Measurements from ENCODE around the gene OBSCN. TPM values are rescaled to one million over a fixed set of nuclear protein-coding genes. Genes with fewer than 3 reads are reported as not detected.
A peak's percentile ranks its signal among the peaks of the same experiment; 100 is the strongest.

OBSCN gene
- total and polyA plus RNA-seq, 7 donors: 0.92 to 21.0 (median 13.1) TPM

DNA sequence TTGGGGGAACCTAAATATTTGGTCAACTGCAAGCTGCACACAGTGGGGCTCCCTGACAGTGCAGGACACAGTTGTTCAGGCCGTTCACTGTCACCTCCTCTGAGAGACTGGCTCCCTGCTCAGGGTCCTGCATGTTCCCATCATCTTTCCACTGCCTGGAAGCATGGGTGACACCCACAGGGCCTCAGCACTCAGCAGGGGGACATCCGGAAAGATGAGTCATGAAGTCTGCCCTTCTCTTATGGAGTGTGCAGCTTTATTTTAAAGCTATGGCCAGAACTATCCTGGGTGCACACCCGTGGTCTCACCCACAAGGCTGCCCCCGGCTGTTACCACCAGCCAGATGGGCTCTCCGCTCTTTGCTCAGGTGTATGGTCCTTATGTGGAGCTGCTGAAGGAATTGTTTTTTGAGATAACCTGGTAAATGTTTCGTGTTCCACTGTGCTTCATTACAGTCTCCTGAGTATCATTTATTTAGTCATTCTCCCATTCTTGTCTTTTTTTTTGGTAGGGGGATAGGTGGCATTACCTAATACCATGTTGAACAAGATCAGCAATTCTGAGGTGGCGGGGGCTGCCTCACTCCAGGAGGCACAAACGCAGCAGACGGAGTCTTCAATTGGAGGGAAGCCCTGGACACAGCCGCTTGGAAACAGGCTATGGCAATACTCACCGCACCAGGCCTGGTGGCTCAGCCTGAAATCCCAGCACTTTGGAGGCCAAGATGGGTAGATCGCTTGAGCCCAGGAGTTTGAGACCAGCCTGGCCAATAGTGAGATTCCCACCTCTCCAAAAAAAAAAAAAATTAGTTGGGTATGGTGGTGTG is 184.5 kb downstream of the OBSCN start:
- TF ChIP-seq POLR2AphosphoS5 (IDR thresholded peaks at IDR 0.05): no peak
- no peak for TF ChIP-seq CTCF (IDR thresholded peaks at IDR 0.05)
- no peak for TF ChIP-seq EP300 (IDR thresholded peaks at IDR 0.05)
- no peak for TF ChIP-seq POLR2A (IDR thresholded peaks at IDR 0.05)
- intact Hi-C loops (cut with DNase I): loop anchor here (5.0 kb wide), 1 partner anchor 260 kb away; no protein-coding TSS in a partner anchor
- peaks cover 0 to 9% (median 0%) of the 10 kb centered on the region in 4 donors for H3K4me1 ChIP-seq
- no peaks in the 10 kb centered on the region for H3K27me3 ChIP-seq
- 92% methylated on average over 12 of the region's 12 CpGs for WGBS, 2 donors
- peak; percentile 50 for DNase-seq
- H3K36me3 ChIP-seq: peaks cover 0 to 30% (median 21%) of the 10 kb centered on the region in 4 donors
- H3K27ac ChIP-seq: no peak overlapping the region
- H3K4me3 ChIP-seq: no peak overlapping the region
- H3K9me3 ChIP-seq: no peaks in the 10 kb centered on the region

DNA sequence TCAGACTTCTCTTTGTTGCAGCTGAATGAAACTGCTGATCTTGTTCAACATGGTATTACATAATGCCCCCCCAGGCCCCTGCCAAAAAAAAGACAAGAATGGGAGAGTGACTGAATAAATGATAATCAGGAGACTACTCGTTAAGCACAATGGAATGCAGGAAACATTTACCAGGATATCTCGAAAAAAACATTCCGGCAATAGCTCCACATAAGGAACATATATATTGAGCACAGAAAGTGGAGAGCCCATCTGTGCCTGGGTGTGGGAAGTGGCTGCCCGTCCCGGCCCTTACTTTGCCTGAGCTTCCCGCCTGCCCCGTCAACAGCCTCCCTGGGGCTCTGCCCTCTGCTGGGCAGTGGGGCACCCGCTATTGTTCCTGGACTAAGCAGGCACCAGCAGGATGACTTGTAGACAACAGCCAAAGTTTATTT is 185.4 kb downstream of the OBSCN start:
- Histone ChIP-seq H3K27me3 (no peaks in the 10 kb centered on the region), H3K4me1 (peaks cover 0 to 9% (median 0%) of the 10 kb centered on the region in 4 donors), H3K36me3 (peaks cover 0 to 39% (median 23%) of the 10 kb centered on the region in 4 donors), H3K4me3 (no peak overlapping the region), H3K27ac (peak overlapping the region in 1 of 4 donors; percentile 6), H3K9me3 (no peaks in the 10 kb centered on the region)
- 33 to 61% methylated on average over 8 of the region's 8 CpGs for WGBS, 2 donors
- intact Hi-C loops (cut with DNase I): loop anchor here (5.0 kb wide), 1 partner anchor 261 kb away; no protein-coding TSS in a partner anchor
- TF ChIP-seq CTCF (IDR thresholded peaks at IDR 0.05) (peak in 3 of 4 experiments; percentile 16 to 26 (median 24)), EP300 (IDR thresholded peaks at IDR 0.05) (no peak)
- peak; percentile 69 for DNase-seq

- Histone ChIP-seq H3K4me3 (no peak overlapping the region), H3K4me1 (peaks cover 0 to 9% (median 0%) of the 10 kb centered on the region in 4 donors), H3K27ac (peak overlapping the region in 2 of 4 donors; percentile 6 to 37), H3K9me3 (no peaks in the 10 kb centered on the region), H3K36me3 (peaks cover 0 to 46% (median 23%) of the 10 kb centered on the region in 4 donors), H3K27me3 (no peaks in the 10 kb centered on the region)
- WGBS, 2 donors: 88 to 92% methylated on average over 9 of the region's 9 CpGs
- intact Hi-C loops (cut with DNase I): loop anchor here (5.0 kb wide), 1 partner anchor 262 kb away; no protein-coding TSS in a partner anchor
- no peak for TF ChIP-seq CTCF (IDR thresholded peaks at IDR 0.05)
- TF ChIP-seq POLR2AphosphoS5 (IDR thresholded peaks at IDR 0.05): no peak
- TF ChIP-seq EP300 (IDR thresholded peaks at IDR 0.05): no peak
- peak; percentile 60 for DNase-seq
Measured at GRCh38 chr1:228393811-228394570, 186.1 kb downstream of the OBSCN start.

- Histone ChIP-seq H3K9me3 (no peaks in the 10 kb centered on the region), H3K36me3 (peaks cover 0 to 53% (median 23%) of the 10 kb centered on the region in 4 donors), H3K4me3 (no peak overlapping the region), H3K27ac (no peak overlapping the region), H3K27me3 (no peaks in the 10 kb centered on the region), H3K4me1 (peaks cover 0 to 9% (median 0%) of the 10 kb centered on the region in 4 donors)
- 95 to 96% methylated on average over 38 of the region's 38 CpGs for WGBS, 2 donors
- peak; percentile 63 for DNase-seq
- intact Hi-C loops (cut with DNase I): loop anchor here (5.0 kb wide), 1 partner anchor 262 kb away; no protein-coding TSS in a partner anchor
- TF ChIP-seq POLR2A (IDR thresholded peaks at IDR 0.05) (no peak), CTCF (IDR thresholded peaks at IDR 0.05) (no peak), EP300 (IDR thresholded peaks at IDR 0.05) (no peak), POLR2AphosphoS5 (IDR thresholded peaks at IDR 0.05) (no peak)
Measured at GRCh38 chr1:228394571-228395394, 186.9 kb downstream of the OBSCN start.

Measured in sigmoid colon (tissue), 7 donors.